Measurements from ENCODE around the gene SLC43A3. TPM values are rescaled to one million over a fixed set of nuclear protein-coding genes. Genes with fewer than 3 reads are reported as not detected.

The SLC43A3 gene
- total and polyA plus RNA-seq, 2 of the 4 experiments (the other 2 are of a cell fraction): 12.7 to 21.1 TPM

GRCh38 chr11:57459164-57460021 lies 32.5 kb upstream of the SLC43A3 start:
- H3K56ac ChIP-seq (ENCODE audit: extremely low read depth, insufficient read depth, low read length): no peak overlapping the region
- H2AK5ac ChIP-seq (ENCODE audit: low read depth, low read length): no peak overlapping the region
- H2BK5ac ChIP-seq (ENCODE audit: low read depth, low read length, poor library complexity, severe bottlenecking): no peak overlapping the region
- H3K27me3 ChIP-seq (ENCODE audit: control insufficient read depth, insufficient read depth, low read length): peaks cover 57% of the 10 kb centered on the region
- H4K20me1 ChIP-seq (ENCODE audit: insufficient read depth, low read length): no peaks in the 10 kb centered on the region
- H3K4me1 ChIP-seq (ENCODE audit: control insufficient read depth, insufficient read depth, low read length): peaks cover 3% of the 10 kb centered on the region; the same call in 1 of the 2 replicates
- TF ChIP-seq MXI1 (IDR thresholded peaks at IDR 0.05; ENCODE audit: borderline replicate concordance, low read depth, low read length): no peak
- peak; percentile 91 for TF ChIP-seq BHLHE40 (IDR thresholded peaks at IDR 0.05; ENCODE audit: low read depth, low read length)
- no peak overlapping the region for H3K27ac ChIP-seq (ENCODE audit: insufficient read depth, low read length)
- H2BK120ac ChIP-seq (ENCODE audit: low read depth, low read length): no peak overlapping the region
- no peaks in the 10 kb centered on the region for H3K79me1 ChIP-seq (ENCODE audit: low read depth in 1 of 2, low read length in 2 of 2)
- DNase-seq (peak; percentile 17), ATAC-seq (ENCODE audit: low read depth) (0 out of 2 replicates have a peak, but pooled peaks have one; percentile 1)
- WGBS, 2 experiments (ENCODE audit: extremely low coverage in 2 of 2, insufficient read length in 1 of 2): 0% methylated on average over 17 of the region's 62 CpGs; no CpG with 5 or more reads in 1 of the 2 experiments
- peak overlapping the region; percentile 69; the same call in 1 of the 2 replicates for H3K4me3 ChIP-seq (ENCODE audit: insufficient read depth, low read depth, low read length)
- no peak overlapping the region for H4K5ac ChIP-seq (ENCODE audit: low read depth, low read length)
- H3K36me3 ChIP-seq (ENCODE audit: control insufficient read depth, insufficient read depth, low read length): no peaks in the 10 kb centered on the region
- in situ Hi-C loops (cut with MboI; ENCODE audit: low sequenced_read_pairs) (loop anchor here (5.0 to 10.0 kb wide), 2 partner anchors 68 to 185 kb away; partner anchors contain the start of gene YPEL4), dilution Hi-C loops (cut with HindIII; ENCODE audit: low sequenced_read_pairs, unreplicated experiment) (no loop called here), intact Hi-C loops (cut with micrococcal nuclease) (loop anchor here (5.0 to 10.0 kb wide), 2 partner anchors 615 to 1053 kb away; no protein-coding TSS in a partner anchor)
- no peak overlapping the region for H3K4ac ChIP-seq (ENCODE audit: low read depth, low read length)
- no peak overlapping the region for H2BK15ac ChIP-seq (ENCODE audit: low read depth, low read length)
- no peak overlapping the region for H2BK20ac ChIP-seq (ENCODE audit: low read depth, low read length)
- POLR2A ChIA-PET (ENCODE audit: unreplicated experiment): interaction anchor here (0.6 kb wide), 3 partner anchors 15 to 185 kb away, joined by 3 to 9 read pairs (median 3); no protein-coding TSS in a partner anchor
- peak overlapping the region; percentile 90 for H3K4me2 ChIP-seq (ENCODE audit: low read depth, low read length)
- H2AFZ ChIP-seq (replicated peaks; ENCODE audit: low read length, poor library complexity): peak overlapping the region; percentile 77
- H2AK9ac ChIP-seq (replicated peaks; ENCODE audit: low read depth, low read length, poor library complexity): no peak overlapping the region
- no peak overlapping the region for H3K18ac ChIP-seq (ENCODE audit: low read depth, low read length)
- CTCF ChIA-PET: interaction anchor here (1.2 to 3.9 kb wide), 4 partner anchors 17 to 67 kb away, joined by 3 to 22 read pairs (median 8); no protein-coding TSS in a partner anchor
- H3K9me1 ChIP-seq (ENCODE audit: insufficient read depth, low read length): no peaks in the 10 kb centered on the region
- 0 out of 2 replicates have a peak overlapping the region, but pooled peaks have one; percentile 60 for H3K23ac ChIP-seq (ENCODE audit: low read depth, low read length)
- H4K8ac ChIP-seq (ENCODE audit: low read depth in 2 of 2, low read length in 2 of 2): no peak overlapping the region
- BruUV-seq (replicated peaks): no TSS peak
- no peak overlapping the region for H4K91ac ChIP-seq (ENCODE audit: insufficient read depth, low read depth, low read length)
- no peak overlapping the region for H3K14ac ChIP-seq (replicated peaks; ENCODE audit: low read depth, low read length)
- no peaks in the 10 kb centered on the region for H3K9me3 ChIP-seq (ENCODE audit: control insufficient read depth, insufficient read depth, low read length)
- H3K9ac ChIP-seq (ENCODE audit: low read depth, low read length): no peak overlapping the region

Measured in IMR-90 (cell line).